ENCODE measurements around the gene CASD1.

DNA sequence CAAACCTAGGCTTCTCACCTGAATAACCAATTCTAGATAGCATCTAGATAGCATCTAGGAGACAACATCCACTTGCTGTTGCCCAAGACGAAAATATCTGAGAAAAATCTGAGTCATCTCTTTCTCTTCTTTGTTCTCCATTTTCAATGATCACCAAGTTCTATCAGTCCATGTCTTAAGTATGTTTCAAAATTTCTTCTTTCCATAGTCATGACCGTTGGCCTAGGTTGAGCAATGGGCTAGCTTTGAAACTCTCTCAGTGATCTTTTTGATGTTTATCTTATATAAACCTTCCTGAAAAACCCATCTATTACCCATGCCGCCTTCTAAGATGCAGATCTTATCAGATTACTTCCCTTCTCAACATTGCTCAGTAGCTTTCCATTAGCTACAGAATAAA, 23.4 kb upstream of the CASD1 start:
- TF ChIP-seq, protein P1, sequence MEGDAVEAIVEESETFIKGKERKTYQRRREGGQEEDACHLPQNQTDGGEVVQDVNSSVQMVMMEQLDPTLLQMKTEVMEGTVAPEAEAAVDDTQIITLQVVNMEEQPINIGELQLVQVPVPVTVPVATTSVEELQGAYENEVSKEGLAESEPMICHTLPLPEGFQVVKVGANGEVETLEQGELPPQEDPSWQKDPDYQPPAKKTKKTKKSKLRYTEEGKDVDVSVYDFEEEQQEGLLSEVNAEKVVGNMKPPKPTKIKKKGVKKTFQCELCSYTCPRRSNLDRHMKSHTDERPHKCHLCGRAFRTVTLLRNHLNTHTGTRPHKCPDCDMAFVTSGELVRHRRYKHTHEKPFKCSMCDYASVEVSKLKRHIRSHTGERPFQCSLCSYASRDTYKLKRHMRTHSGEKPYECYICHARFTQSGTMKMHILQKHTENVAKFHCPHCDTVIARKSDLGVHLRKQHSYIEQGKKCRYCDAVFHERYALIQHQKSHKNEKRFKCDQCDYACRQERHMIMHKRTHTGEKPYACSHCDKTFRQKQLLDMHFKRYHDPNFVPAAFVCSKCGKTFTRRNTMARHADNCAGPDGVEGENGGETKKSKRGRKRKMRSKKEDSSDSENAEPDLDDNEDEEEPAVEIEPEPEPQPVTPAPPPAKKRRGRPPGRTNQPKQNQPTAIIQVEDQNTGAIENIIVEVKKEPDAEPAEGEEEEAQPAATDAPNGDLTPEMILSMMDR (IDR thresholded peaks at IDR 0.05 in 4 of 5, conservative IDR thresholded peaks at IDR 0.05 in 1 of 5) = no peak
- no peak for TF ChIP-seq POLR2A (IDR thresholded peaks at IDR 0.05)

All from gastrocnemius medialis (tissue), 4 donors.